ENCODE data around the gene UBIAD1.
"Not testable (repeated sequence)": the region's sequence is repeated elsewhere in the genome, so short reads cannot be mapped to it uniquely, and the experiment has no call there.

UBIAD1 gene

DNA sequence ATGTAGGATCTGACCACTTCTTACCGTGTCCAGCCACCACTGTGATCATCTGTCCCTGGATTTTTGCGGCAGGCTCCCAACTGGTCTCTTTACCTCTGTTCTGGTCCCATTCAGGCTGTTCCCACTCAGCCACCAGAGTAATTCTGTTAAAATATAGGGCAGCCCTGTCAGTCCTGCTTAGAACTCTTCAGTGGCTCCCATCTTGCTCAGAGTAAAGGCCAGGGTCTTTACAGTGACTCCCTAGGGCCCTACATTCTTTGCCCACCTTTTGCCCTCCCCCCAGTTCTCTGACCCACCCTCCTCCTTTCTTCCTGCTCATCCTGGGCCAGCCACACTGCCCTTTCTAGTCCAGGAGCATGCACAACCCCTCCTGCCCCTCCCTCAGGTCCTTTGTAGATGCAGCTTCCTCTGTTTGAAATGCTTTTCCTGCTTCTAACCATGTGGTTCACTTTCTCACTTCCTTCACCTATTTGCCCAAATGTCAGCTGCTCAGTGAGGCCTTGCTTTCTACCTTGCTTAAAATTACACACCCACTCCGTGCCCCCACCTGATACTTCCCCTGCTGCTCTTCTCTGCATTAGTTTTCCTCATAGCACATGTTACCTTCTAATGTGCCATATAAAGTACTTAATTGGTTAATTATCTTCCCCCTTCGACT, 7.8 kb downstream of the UBIAD1 start:
- peak in 1 of 2 experiments; percentile 21 for DNase-seq

DNA sequence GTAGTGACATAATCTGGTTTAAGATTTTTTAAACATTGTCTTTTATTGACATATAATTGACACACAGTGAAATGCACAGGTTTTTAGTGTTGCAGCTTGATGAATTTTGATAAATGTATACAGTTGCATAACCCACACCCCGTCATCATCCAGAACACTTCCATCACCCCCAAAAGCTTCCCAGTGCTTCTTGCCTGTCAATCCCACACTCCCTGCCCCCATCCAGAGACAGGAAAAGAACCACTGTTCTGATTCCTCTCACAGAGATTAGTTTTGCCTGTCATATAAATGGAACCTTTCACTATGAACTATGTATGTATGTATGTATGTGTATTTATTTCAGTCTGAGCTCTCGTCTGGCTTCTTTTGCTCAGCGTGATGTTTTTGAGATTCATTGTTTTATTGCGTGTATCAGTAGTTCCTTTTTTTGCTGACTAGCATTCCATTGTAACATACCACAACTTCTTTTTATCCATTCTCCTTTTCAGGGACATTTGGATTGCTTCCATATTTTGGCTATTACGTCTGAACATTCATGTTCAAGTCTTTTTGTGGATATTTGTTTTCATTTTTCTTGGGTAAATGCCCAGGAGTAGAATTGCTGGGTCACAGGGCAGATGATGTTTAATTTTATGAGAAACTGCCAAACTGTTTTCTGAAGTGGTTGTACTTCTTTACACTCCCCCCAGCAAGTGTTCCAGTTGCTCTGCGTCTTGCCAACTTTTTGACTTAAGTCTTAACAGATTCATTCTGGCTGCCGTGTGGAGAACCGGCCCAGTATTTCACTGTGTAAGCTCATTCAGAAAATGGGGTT, 8.7 kb downstream of the UBIAD1 start:
- DNase-seq: no peak

DNA sequence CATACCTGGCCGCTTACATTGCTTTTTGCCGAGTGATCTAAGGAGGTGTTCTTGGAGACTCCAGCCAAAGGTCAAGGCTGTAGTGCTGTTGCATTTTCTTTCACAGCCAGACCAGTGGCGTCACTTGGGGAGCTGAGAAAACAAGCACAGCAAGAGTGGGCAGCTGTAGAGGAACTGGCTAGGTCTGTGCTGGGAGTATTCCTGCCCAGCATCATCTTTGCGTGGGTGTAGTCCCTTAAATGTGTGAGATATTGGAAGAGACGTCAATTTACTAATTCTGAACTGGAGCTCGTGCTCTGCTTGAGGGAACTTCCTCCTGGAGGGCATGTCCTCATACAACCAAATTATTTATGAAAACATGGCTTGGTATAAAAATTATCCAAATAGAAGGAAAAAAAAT, 10.2 kb downstream of the UBIAD1 start:
- no peak for DNase-seq

GRCh38 chr1:11284784-11285183, 11.8 kb downstream of the UBIAD1 start:
- DNase-seq: no peak

DNA sequence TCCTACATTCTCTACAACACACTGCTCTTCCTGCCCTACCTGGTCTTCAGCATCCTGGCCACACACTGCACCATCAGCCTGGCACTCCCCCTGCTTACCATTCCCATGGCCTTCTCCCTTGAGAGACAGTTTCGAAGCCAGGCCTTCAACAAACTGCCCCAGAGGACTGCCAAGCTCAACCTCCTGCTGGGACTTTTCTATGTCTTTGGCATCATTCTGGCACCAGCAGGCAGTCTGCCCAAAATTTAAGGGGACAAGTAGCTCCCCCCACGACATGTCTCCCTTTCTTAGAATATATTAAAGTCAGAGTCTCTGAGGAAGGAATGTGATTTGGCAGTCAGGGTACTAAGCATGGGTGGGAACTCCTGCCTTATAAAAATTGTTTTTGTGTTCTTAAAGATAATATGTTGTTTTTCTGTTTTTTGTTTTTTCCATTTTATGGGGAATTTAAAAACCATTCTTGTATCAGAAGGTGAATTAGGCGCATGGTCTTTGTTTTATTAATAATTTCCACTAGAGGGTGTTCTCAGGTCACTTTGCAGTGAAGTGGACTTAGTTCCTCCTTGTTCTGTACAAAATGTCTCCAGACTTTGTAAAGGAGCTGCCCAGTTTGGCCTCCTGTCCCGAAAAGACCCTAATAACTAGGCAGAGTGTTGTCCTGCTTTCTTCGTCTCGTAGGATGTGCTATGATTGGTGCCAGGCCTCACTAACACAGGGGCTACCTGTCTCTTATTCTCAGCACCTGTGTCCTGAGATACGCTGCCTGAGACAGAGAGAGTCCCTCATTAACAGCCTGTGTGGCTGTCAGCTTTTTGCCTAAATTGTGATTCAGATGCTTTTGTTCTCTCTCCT, 13.1 kb downstream of the UBIAD1 start:
- DNase-seq: peak; percentile 12 to 45

DNA sequence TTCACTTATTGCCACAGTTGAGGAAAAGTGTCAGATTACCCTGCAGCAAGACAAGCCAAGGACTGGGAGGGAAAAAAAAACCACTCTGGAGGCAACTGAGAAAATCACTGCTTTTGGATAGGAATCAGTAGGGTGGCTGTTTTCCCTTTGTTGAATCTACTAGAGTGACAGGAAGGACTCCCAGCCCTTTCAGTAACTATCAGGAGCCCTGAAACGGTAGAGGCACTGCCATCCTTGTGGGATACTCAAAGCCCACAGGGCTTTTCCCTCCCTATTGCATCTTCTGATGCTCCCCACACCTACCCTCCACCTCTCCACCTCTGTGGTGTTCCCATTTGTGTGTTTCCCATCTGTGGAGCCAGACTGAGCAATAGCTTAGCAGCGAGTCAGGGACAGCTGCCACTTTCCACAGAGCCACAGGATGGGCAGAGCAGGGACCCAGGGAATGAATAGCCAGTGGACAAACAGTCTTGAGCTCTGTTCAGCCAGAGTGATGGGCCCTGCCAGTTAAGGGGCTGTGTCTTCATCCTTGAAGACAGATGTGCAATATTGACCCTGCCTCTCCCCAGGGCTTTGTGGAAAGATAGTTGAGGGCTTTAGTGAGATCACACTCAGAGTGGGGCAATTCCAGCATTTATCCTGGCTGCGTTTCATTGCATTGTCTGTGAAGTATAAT, 13.9 kb downstream of the UBIAD1 start:
- no peak for DNase-seq

DNA sequence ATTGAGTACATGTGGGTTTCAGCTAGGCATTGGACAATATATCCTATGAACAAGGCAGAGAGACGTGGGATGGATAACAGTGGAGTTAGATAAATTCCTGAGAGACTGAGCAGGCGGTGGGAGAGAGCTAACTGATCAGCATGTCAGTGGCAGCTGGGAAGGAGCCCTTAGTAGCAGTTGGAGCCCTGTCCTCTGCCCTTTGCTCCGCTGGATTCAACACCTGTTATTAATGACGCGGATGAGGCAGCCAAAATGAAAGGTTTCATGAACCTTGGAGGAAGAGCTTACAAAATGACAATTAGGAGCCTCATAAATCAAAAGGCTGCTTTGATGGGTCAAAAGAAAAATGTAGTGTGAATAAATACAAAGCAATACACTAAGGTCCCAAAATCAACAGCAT, 16.1 kb downstream of the UBIAD1 start:
- DNase-seq: no peak

DNA sequence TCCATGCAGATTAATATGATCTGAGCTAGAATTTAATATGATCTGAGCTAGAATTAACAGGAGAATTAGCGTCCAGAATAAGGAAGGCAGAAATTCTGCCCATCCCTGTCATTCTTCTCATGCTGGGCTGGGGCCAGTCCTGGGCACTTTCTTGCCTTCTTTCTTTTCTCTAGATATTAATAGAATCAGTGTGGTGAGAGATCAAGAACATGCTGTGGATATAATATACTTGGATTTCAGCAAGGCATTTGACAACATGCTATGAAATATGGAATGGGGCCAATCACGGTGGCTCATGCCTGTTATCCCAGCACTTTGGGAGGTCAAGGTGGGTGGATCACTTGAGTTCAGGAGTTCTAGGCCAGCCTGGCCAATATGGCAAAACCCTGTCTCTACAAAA, 18.1 kb downstream of the UBIAD1 start:
- no peak for DNase-seq

DNA sequence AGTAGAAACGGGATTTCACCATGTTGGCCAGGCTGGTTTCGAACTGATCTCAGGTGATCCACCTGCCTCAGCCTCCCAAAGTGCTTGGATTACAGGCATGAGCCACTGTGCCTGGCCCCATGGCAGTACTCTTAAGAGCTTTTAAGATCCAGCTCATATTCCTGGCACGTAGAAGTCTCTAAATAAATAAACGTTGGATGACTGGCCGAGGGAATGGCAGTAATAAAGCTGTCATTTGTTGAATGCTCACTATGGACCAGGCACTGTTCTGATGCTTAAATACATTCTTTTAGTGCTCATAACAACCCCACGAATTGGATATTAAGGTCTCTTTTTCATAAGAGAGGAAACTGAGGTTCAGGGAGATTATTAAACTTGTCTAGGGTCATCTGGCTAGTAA, 20.9 kb downstream of the UBIAD1 start:
- no peak for DNase-seq

- no peak for DNase-seq
Measured at GRCh38 chr1:11294951-11295350, 22.0 kb downstream of the UBIAD1 start.

GRCh38 chr1:11295905-11296304, 22.9 kb downstream of the UBIAD1 start:
- DNase-seq: no peak

DNA sequence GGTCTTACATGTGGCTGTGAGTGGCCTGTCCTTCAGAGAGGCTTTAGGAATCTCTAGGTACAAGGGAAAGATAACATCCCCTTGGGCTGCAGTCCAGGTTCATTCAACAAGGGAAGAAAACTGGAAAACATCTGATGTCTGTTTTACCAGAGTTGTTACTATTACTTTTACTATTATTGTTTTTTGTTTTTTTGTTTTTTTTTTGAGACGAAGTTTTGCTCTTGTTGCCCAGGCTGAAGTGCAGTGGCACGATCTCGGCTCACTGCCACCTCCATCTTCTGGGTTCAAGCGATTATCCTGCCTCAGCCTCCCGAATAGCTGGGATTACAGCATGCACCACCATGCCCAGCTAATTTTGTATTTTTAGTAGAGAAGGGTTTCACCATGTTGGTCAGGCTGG, 24.8 kb downstream of the UBIAD1 start:
- not testable (repeated sequence) for DNase-seq

DNA sequence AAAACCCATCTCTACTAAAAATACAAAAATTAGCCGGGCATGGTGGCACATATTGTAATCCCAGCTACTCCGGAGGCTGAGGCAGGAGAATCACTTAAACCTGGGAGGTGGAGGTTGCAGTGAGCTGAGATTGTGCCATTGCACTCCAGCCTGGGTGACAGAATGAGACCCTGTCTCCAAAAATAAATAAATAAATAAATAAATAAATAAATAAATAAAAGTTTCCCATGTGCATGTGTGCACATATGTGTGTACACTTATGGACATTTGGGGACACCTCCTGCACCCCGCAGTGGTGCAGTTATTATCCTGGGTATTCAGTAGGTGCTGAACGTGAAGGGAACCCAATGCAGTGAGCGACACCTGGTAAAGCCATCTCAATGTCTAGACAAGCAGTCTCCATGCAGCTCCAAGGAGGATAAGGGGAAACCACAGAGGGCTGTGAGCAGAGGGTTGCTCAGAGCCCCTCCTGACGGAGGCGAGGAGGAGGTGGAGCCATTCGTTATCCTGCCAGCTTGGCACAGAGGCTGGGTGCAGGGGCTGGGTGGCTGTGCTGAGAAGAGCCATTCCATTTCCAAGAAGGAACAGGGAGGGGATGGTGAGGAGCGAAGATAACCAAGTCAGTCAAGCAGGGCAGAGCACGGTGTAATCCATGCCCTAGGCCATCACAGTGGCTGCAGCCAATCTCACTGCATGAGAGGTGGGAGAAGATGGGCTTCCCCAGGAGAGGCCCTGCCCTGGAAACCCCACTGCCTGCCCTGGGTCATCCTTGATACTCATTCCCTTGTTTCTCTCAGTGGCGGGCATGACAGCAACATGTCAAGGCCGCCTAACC, 25.6 kb downstream of the UBIAD1 start:
- DNase-seq: no peak

DNA sequence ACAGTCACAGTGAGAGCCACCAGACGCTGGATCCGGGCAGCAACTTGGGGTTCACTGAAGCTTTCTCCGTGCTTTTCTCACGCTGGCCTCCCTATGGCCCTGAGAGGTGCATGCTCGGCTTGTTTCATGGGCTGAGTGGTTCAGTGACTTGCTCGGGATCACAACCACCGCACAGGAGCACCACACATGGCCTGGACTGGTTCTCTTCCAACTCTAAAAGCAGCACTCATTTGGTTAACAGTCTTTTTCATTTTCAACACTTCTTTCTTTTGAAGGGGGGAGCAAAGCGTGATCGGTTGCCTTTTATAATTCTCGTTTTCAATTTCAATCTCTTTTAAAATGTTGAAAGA, 26.2 kb downstream of the UBIAD1 start:
- no peak for DNase-seq

DNA sequence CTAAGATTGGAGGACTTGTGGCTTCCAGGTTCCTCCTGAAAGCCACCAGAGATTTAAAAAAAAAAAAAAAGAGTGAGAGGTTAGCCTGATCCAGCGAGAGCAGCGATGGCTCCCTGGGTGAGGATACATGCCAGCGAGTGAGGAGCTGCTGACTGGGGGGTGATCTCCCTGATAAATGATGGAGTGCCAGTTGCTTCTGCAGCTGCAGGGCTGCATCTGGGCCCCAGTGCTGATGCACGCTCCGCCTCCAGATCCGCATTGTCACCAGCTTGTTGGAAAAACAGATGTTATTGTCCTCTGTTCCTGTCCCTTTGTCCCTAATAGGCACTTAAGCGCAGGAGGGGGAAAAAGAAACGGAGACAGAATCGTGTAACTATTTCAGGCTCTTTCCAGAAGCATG, 28.6 kb downstream of the UBIAD1 start:
- DNase-seq: no peak

GRCh38 chr1:11302366-11302765, 29.4 kb downstream of the UBIAD1 start:
- DNase-seq: no peak

DNA sequence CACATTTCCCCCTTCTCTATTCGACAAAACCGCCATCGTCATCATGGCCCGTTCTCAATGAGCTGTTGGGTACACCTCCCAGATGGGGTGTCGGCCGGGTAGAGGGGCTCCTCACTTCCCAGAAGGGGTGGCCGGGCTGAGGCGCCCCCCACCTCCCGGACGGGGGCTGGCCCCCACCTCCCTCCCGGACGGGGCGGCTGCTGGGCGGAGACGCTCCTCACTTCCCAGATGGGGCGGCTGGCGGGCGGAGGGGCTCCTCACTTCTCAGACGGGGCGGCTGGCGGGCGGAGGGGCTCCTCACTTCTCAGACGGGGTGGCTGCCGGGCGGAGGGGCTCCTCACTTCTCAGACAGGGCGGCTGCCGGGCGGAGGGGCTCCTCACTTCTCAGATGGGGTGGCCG, 32.5 kb downstream of the UBIAD1 start:
- DNase-seq: not testable (repeated sequence)

- DNase-seq: no peak
Measured at GRCh38 chr1:11307852-11308251, 34.9 kb downstream of the UBIAD1 start.

DNA sequence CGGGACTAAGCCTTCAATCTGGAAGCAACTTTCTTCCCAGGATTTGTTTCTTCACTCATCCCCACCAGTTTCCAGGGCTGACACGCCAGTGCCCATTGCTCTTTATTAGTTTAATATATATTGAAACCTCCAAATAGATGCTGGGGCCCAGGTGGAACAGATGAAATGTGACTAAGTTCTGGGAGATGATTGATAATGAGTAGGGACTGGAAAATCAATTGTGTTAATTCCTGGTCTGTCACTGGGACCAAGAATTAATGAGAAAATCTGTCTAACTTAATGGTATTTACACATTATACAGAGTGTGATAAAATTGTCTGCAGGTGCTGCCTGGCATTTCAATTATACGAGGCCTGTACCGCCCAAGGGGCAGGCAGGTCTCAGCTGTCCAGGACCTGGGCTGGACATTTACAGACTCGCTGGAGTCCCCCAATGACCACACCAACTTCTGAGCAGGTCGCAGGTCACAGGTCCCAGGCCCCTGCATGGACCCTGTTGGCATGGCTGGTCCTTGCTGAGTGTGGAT, 35.8 kb downstream of the UBIAD1 start:
- DNase-seq: no peak

DNA sequence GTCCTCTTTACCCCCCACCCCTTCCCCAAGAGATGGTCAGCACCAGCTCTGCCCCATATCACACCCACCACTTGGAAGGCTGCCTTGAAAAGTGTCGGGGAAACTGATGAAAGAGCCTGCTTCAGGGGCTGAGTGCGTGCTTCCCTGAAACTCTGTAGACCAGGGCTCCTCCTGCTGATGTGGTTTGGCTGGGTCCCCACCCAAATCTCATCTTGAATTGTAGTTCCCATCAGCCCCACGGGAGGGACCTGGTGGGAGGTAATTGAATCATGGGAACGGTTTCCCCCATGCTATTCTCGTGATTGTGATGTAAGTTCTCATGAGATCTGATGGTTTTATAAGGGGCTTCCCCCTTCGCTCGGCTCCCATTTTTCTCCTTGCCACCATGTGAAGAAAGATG, 36.4 kb downstream of the UBIAD1 start:
- DNase-seq: no peak

GRCh38 chr1:11311816-11312755, 39.1 kb downstream of the UBIAD1 start:
- no peak for DNase-seq

Measured in AML-193 (cell line).